ENCODE measurements around the gene LACTB.

LACTB gene

DNA sequence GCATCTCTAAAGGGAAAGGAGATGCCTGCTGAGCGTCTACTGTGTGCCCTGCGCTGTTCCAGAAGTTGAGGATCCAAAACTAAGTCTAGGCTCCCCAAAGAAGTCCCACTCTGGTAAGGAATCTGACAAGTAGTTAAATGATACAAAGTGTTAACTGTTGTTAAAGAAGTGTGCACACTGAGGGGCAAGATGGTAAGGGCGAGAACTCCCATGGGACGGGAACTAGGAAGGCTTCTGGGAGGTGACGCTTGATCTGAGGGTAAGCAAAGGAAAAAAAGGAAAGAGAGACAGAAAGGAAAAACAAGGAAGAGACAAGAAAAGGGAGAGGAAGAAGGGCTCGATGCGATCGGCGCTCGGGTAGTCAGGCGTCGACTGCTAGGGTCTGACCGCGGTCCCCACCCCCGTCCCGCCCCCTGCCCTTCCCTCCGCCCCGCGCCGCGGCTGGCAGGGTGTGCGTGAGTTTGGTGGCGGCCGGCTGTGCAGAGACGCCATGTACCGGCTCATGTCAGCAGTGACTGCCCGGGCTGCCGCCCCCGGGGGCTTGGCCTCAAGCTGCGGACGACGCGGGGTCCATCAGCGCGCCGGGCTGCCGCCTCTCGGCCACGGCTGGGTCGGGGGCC lies at the start of gene LACTB (continued):
- TF ChIP-seq EGR2 (tag by site-specific recombination; IDR thresholded peaks at IDR 0.05; ENCODE audit: low read depth) (no peak), ZIC2 (tag by site-specific recombination; IDR thresholded peaks at IDR 0.05) (peak; percentile 76), ZNF626 (tag by site-specific recombination; IDR thresholded peaks at IDR 0.05) (no peak), ZFP69B (tag by site-specific recombination; IDR thresholded peaks at IDR 0.05) (peak; percentile 64; the same call in 1 of the 2 replicates), ZNF530 (tag by site-specific recombination; IDR thresholded peaks at IDR 0.05; ENCODE audit: low read depth) (no peak), ZNF585B (tag by site-specific recombination; IDR thresholded peaks at IDR 0.05) (no peak), SP2 (tag by site-specific recombination; IDR thresholded peaks at IDR 0.05) (peak; percentile 67), ZNF146 (tag by site-specific recombination; IDR thresholded peaks at IDR 0.05) (no peak), SP3 (tag by site-specific recombination; IDR thresholded peaks at IDR 0.05) (peak; percentile 89), ZNF324 (tag by site-specific recombination; IDR thresholded peaks at IDR 0.05) (peak; percentile 84), ZBTB48 (tag by site-specific recombination; IDR thresholded peaks at IDR 0.05) (0 out of 2 replicates have a peak, but pooled peaks have one; percentile 21), ZNF335 (tag by site-specific recombination; conservative IDR thresholded peaks at IDR 0.05) (peak; percentile 43; the same call in 1 of the 2 replicates), ZNF792 (tag by site-specific recombination; IDR thresholded peaks at IDR 0.05) (no peak), ZNF600 (tag by site-specific recombination; IDR thresholded peaks at IDR 0.05) (peak; percentile 35; the same call in 1 of the 2 replicates), SCRT1 (tag by site-specific recombination; IDR thresholded peaks at IDR 0.05; ENCODE audit: borderline replicate concordance) (peak; percentile 38; the same call in 1 of the 2 replicates), ZNF785 (tag by site-specific recombination; IDR thresholded peaks at IDR 0.05) (0 out of 2 replicates have a peak, but pooled peaks have one; percentile 10), KLF16 (tag by site-specific recombination; IDR thresholded peaks at IDR 0.05) (peak; percentile 98), ZNF660 (tag by site-specific recombination; IDR thresholded peaks at IDR 0.05) (no peak), ZNF76 (tag by site-specific recombination; IDR thresholded peaks at IDR 0.05; ENCODE audit: borderline replicate concordance, low read depth) (peak; percentile 33; the same call in 1 of the 2 replicates), PRDM1 (tag by site-specific recombination; IDR thresholded peaks at IDR 0.05) (peak; percentile 98), OVOL3 (tag by site-specific recombination; IDR thresholded peaks at IDR 0.05) (peak; percentile 72; the same call in 1 of the 2 replicates), ZSCAN30 (tag by site-specific recombination; IDR thresholded peaks at IDR 0.05) (0 out of 2 replicates have a peak, but pooled peaks have one; percentile 10), FEZF1 (tag by site-specific recombination; IDR thresholded peaks at IDR 0.05) (peak; percentile 18; the same call in 1 of the 2 replicates), ZBTB17 (tag by site-specific recombination; IDR thresholded peaks at IDR 0.05) (peak; percentile 99)
- TF ChIP-seq, protein P1, sequence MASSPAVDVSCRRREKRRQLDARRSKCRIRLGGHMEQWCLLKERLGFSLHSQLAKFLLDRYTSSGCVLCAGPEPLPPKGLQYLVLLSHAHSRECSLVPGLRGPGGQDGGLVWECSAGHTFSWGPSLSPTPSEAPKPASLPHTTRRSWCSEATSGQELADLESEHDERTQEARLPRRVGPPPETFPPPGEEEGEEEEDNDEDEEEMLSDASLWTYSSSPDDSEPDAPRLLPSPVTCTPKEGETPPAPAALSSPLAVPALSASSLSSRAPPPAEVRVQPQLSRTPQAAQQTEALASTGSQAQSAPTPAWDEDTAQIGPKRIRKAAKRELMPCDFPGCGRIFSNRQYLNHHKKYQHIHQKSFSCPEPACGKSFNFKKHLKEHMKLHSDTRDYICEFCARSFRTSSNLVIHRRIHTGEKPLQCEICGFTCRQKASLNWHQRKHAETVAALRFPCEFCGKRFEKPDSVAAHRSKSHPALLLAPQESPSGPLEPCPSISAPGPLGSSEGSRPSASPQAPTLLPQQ (tag by site-specific recombination; IDR thresholded peaks at IDR 0.05), result peak; percentile 59
- TF ChIP-seq, protein P2, sequence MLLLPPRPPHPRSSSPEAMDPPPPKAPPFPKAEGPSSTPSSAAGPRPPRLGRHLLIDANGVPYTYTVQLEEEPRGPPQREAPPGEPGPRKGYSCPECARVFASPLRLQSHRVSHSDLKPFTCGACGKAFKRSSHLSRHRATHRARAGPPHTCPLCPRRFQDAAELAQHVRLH (tag by site-specific recombination; IDR thresholded peaks at IDR 0.05), result peak; percentile 68; the same call in 1 of the 2 replicates
- TF ChIP-seq, protein P3, sequence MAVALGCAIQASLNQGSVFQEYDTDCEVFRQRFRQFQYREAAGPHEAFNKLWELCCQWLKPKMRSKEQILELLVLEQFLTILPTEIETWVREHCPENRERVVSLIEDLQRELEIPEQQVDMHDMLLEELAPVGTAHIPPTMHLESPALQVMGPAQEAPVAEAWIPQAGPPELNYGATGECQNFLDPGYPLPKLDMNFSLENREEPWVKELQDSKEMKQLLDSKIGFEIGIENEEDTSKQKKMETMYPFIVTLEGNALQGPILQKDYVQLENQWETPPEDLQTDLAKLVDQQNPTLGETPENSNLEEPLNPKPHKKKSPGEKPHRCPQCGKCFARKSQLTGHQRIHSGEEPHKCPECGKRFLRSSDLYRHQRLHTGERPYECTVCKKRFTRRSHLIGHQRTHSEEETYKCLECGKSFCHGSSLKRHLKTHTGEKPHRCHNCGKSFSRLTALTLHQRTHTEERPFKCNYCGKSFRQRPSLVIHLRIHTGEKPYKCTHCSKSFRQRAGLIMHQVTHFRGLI (tag by site-specific recombination; IDR thresholded peaks at IDR 0.05), result no peak
- TF ChIP-seq, protein P4, sequence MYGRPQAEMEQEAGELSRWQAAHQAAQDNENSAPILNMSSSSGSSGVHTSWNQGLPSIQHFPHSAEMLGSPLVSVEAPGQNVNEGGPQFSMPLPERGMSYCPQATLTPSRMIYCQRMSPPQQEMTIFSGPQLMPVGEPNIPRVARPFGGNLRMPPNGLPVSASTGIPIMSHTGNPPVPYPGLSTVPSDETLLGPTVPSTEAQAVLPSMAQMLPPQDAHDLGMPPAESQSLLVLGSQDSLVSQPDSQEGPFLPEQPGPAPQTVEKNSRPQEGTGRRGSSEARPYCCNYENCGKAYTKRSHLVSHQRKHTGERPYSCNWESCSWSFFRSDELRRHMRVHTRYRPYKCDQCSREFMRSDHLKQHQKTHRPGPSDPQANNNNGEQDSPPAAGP (tag by site-specific recombination; IDR thresholded peaks at IDR 0.05), result peak; percentile 68
- TF ChIP-seq, protein P5, sequence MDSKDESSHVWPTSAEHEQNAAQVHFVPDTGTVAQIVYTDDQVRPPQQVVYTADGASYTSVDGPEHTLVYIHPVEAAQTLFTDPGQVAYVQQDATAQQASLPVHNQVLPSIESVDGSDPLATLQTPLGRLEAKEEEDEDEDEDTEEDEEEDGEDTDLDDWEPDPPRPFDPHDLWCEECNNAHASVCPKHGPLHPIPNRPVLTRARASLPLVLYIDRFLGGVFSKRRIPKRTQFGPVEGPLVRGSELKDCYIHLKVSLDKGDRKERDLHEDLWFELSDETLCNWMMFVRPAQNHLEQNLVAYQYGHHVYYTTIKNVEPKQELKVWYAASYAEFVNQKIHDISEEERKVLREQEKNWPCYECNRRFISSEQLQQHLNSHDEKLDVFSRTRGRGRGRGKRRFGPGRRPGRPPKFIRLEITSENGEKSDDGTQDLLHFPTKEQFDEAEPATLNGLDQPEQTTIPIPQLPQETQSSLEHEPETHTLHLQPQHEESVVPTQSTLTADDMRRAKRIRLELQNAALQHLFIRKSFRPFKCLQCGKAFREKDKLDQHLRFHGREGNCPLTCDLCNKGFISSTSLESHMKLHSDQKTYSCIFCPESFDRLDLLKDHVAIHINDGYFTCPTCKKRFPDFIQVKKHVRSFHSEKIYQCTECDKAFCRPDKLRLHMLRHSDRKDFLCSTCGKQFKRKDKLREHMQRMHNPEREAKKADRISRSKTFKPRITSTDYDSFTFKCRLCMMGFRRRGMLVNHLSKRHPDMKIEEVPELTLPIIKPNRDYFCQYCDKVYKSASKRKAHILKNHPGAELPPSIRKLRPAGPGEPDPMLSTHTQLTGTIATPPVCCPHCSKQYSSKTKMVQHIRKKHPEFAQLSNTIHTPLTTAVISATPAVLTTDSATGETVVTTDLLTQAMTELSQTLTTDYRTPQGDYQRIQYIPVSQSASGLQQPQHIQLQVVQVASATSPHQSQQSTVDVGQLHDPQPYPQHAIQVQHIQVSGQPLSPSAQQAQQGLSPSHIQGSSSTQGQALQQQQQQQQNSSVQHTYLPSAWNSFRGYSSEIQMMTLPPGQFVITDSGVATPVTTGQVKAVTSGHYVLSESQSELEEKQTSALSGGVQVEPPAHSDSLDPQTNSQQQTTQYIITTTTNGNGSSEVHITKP (tag by site-specific recombination; IDR thresholded peaks at IDR 0.05), result peak; percentile 41
- TF ChIP-seq, protein P6, sequence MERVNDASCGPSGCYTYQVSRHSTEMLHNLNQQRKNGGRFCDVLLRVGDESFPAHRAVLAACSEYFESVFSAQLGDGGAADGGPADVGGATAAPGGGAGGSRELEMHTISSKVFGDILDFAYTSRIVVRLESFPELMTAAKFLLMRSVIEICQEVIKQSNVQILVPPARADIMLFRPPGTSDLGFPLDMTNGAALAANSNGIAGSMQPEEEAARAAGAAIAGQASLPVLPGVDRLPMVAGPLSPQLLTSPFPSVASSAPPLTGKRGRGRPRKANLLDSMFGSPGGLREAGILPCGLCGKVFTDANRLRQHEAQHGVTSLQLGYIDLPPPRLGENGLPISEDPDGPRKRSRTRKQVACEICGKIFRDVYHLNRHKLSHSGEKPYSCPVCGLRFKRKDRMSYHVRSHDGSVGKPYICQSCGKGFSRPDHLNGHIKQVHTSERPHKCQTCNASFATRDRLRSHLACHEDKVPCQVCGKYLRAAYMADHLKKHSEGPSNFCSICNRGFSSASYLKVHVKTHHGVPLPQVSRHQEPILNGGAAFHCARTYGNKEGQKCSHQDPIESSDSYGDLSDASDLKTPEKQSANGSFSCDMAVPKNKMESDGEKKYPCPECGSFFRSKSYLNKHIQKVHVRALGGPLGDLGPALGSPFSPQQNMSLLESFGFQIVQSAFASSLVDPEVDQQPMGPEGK (tag by site-specific recombination; IDR thresholded peaks at IDR 0.05), result peak; percentile 23; the same call in 1 of the 2 replicates
